Choroid plexus epithelial cell (primary cell): ENCODE measurements around the gene NDUFS2.
"Not testable (repeated sequence)": the region's sequence is repeated elsewhere in the genome, so short reads cannot be mapped to it uniquely, and the experiment has no call there.

Experiments
- DNase-seq: peaks from one replicate; pipeline ENCODE4 v3.0.0-alpha.2; 2010; ENCODE audit warnings: low read depth
- H3K4me3 ChIP-seq: 2 replicates; pipeline ENCODE4 v1.5.1; 2011; ENCODE audit warnings: low read depth, mild to moderate bottlenecking, control low read depth, low read length, moderate library complexity
- TF ChIP-seq, protein P1 (sequence below): conservative IDR thresholded peaks from 2 replicates; pipeline ENCODE4 v1.5.1; 2011; ENCODE audit warnings: low read depth, mild to moderate bottlenecking, control low read depth, inconsistent platforms, low read length, moderate library complexity

Gene NDUFS2

GRCh38 chr1:161220002-161220401 lies 17.8 kb downstream of the NDUFS2 start:
- TF ChIP-seq, protein P1, sequence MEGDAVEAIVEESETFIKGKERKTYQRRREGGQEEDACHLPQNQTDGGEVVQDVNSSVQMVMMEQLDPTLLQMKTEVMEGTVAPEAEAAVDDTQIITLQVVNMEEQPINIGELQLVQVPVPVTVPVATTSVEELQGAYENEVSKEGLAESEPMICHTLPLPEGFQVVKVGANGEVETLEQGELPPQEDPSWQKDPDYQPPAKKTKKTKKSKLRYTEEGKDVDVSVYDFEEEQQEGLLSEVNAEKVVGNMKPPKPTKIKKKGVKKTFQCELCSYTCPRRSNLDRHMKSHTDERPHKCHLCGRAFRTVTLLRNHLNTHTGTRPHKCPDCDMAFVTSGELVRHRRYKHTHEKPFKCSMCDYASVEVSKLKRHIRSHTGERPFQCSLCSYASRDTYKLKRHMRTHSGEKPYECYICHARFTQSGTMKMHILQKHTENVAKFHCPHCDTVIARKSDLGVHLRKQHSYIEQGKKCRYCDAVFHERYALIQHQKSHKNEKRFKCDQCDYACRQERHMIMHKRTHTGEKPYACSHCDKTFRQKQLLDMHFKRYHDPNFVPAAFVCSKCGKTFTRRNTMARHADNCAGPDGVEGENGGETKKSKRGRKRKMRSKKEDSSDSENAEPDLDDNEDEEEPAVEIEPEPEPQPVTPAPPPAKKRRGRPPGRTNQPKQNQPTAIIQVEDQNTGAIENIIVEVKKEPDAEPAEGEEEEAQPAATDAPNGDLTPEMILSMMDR: no peak
- no peak for DNase-seq
- no peak overlapping the region for H3K4me3 ChIP-seq

GRCh38 chr1:161222175-161223019 lies 20.2 kb downstream of the NDUFS2 start:
- no peak overlapping the region for H3K4me3 ChIP-seq
- TF ChIP-seq, protein P1: no peak
- no peak for DNase-seq

DNA sequence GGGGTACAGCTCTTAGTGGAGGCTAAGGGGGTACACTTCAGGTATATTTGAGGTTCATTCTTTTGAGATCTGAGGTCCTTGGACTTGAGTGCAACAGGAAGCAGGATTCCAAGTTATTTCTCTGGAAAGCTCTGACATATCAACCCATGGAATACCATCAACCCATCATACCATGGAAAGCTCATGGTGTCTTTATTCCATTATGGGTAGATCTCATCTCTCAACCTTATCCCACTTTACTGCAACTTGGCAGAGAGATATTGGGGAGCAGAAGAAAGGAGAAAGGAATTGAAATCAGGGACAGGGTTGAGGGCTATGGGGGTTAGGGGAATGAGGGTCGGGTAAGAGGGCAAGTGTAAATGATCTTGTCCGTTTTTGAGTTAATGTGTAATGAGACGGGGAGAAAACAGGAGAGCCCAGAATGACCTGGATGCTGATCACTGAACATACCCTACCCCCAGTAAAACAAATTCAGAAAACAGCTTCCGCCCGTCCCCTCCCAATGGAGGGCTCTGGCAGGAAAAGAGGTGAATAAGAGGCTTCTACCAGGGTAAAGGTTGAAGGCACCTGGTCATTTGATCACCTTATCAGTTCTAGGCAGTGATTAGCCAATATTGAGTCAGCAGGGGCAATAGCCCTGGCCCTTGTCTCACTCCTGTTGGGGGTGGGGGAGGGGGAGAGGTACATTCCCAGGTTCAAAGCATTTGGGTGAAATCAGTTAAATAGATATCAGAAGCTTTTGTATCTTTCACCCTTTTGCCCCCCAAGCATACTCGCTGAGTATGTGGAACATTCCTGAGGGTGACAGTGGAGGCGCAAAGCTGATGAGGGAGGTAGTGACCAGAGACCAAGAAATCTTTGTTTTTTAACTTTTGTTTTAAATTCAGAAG lies 21.9 kb downstream of the NDUFS2 start:
- no peak for DNase-seq
- no peak overlapping the region for H3K4me3 ChIP-seq
- TF ChIP-seq, protein P1: no peak

- not testable (repeated sequence) for H3K4me3 ChIP-seq, DNase-seq
Observed at GRCh38 chr1:161224695-161225087, 22.5 kb downstream of the NDUFS2 start.

GRCh38 chr1:161225178-161225533 lies 23.0 kb downstream of the NDUFS2 start:
- DNase-seq: no peak
- no peak overlapping the region for H3K4me3 ChIP-seq
- TF ChIP-seq, protein P1: no peak

DNA sequence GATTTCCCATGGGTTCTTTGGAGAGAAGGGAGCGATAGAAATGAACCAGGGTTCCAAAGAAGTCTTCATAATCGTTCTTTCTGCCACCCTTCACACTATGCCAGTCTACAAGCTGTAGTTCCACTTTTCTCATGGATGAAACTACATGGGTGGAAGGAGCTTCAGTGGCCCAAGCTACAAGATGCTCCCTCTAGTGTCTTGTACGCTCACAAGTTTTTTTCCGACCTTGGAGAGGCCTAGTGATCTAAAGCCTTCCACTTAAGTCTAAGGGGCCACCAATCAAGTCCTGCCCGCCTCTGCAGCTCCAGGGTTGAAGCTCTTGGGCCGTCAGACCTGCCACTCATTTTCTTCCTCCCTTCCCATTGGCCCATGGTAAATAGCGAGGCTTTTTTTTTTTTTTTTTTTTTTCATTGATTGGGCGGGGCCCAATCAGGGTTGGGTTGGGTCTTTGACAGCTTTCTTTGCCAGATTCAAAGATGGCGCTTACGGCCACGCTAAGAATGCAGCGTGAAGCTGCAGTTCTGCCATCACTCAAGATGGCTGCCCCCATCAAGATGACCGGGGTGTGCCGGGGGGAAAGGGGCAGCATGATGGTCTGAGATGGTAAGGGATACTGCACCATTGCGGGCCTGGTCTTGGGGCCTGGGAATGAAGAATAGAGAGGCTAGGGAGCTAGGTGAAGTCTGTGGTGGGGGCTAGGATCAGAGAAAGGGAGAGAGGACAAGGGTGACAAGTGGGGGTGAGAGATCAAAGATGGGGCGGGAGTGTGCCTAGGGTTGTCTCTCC lies 23.6 kb downstream of the NDUFS2 start, which contains the start of gene TOMM40L:
TSS of gene TOMM40L (plus strand) at position 527 of the 786 bp plus-strand sequence. CDS start 430 bp downstream, outside the sequence.
- TF ChIP-seq, protein P1: peak; percentile 82
- peak within 1 kb of the TSS; percentile 94 for H3K4me3 ChIP-seq
- peak; percentile 100 for DNase-seq

- peak overlapping the region; percentile 94 for H3K4me3 ChIP-seq
- DNase-seq: no peak
- TF ChIP-seq, protein P1: no peak
Observed at GRCh38 chr1:161226320-161226711, 24.1 kb downstream of the NDUFS2 start.
